Smooth muscle cell (in vitro differentiated cells): ENCODE data around the gene FGFRL1. TPM values are rescaled to one million over a fixed set of nuclear protein-coding genes. Genes with fewer than 3 reads are reported as not detected.

Source experiments
- DNase-seq: peaks from one replicate; lab custom pipeline; 2025; ENCODE audit not compliant: unreplicated experiment; lab: John Stamatoyannopoulos, UW
- H2AFZ ChIP-seq: fragments of 200-600 bp; sonication (generic); 2 replicates; pipeline ENCODE4 v1.6.0; 2016; ENCODE audit warnings: antibody characterized with exemption, low read depth, mild to moderate bottlenecking
- H3F3A ChIP-seq: fragments of 200-600 bp; sonication (generic); 2 replicates; pipeline ENCODE4 v1.6.0; 2017; ENCODE audit warnings: antibody characterized with exemption, low read depth
- H3K27ac ChIP-seq: fragments of 200-600 bp; sonication (generic); 2 replicates; pipeline ENCODE4 v1.5.1; 2016; ENCODE audit warnings: low read depth, mild to moderate bottlenecking
- H3K27me3 ChIP-seq: fragments of 200-600 bp; sonication (generic); 2 replicates; pipeline ENCODE4 v1.6.1; 2016; ENCODE audit warnings: low read depth, mild to moderate bottlenecking
- H3K36me3 ChIP-seq: fragments of 200-600 bp; sonication (generic); 2 replicates; pipeline ENCODE4 v1.5.1; 2016; ENCODE audit warnings: low read depth
- H3K4me1 ChIP-seq: fragments of 200-600 bp; sonication (generic); 2 replicates; pipeline ENCODE4 v1.5.1; 2016; ENCODE audit warnings: low read depth
- H3K4me2 ChIP-seq: fragments of 200-600 bp; sonication (generic); 2 replicates; pipeline ENCODE4 v1.6.0; 2016; ENCODE audit warnings: mild to moderate bottlenecking
- H3K4me3 ChIP-seq: fragments of 200-600 bp; sonication (generic); 2 replicates; pipeline ENCODE4 v1.5.1; 2016; ENCODE audit warnings: mild to moderate bottlenecking
- H3K79me2 ChIP-seq: fragments of 200-600 bp; sonication (generic); 2 replicates; pipeline ENCODE4 v1.6.0; 2016; ENCODE audit warnings: low read depth, mild to moderate bottlenecking
- H3K9ac ChIP-seq: fragments of 200-600 bp; sonication (generic); 2 replicates; pipeline ENCODE4 v1.6.0; 2016; ENCODE audit warnings: low read depth
- H3K9me3 ChIP-seq: fragments of 200-600 bp; sonication (generic); replicated peaks from 2 replicates; pipeline ENCODE4 v1.5.1; 2016; ENCODE audit warnings: low read depth
- H4K20me1 ChIP-seq: fragments of 200-600 bp; sonication (generic); 2 replicates; pipeline ENCODE4 v1.6.0; 2016; ENCODE audit warnings: low read depth
- CTCF ChIP-seq: fragments of 200-600 bp; sonication (generic); IDR thresholded peaks from 2 replicates; pipeline ENCODE4 v1.5.1; 2017; ENCODE audit warnings: borderline replicate concordance, mild to moderate bottlenecking, antibody characterized with exemption; ENCODE audit not compliant: insufficient read depth, poor library complexity, severe bottlenecking
- WGBS: methylation state at CpG from one replicate; pipeline ENCODE4 v1.1.7; 2016; ENCODE audit warnings: low lambda C conversion rate; 5-methylcytosine and 5-hydroxymethylcytosine counted together
- polyA plus RNA-seq: library from polyadenylated mRNA; unstranded; fragments of >200 nt; fragmentation: Nextera tagmentation; extraction: Ambion mirVana; gene quantifications from 2 replicates; pipeline ENCODE4 v1.2.1, GENCODE V29; 2016
- total RNA-seq: library from RNA; depleted of rRNA; stranded (reverse); fragments of >200 nt; gene quantifications from 2 replicates; pipeline ENCODE4 v1.2.3, GENCODE V29; 2014

Gene FGFRL1
- total and polyA plus RNA-seq, 2 experiments from 2014 or later = 16.1 to 30.7 TPM

GRCh38 chr4:1043162-1043561 lies 31.7 kb downstream of the FGFRL1 start:
- Histone ChIP-seq H3K79me2 (no peaks in the 10 kb centered on the region), H3F3A (no peaks in the 10 kb centered on the region), H3K36me3 (no peaks in the 10 kb centered on the region), H3K9me3 (no peaks in the 10 kb centered on the region), H3K4me2 (peak overlapping the region; percentile 74), H3K4me1 (peaks cover 21% of the 10 kb centered on the region), H3K27me3 (no peaks in the 10 kb centered on the region), H2AFZ (no peak overlapping the region), H3K9ac (no peak overlapping the region), H3K27ac (peak overlapping the region; percentile 29), H3K4me3 (no peak overlapping the region), H4K20me1 (no peaks in the 10 kb centered on the region)
- no peak for DNase-seq
- no peak for TF ChIP-seq CTCF
- 72% methylated on average over 7 of the region's 7 CpGs for WGBS

GRCh38 chr4:1043651-1044468 lies 32.4 kb downstream of the FGFRL1 start:
- Histone ChIP-seq H3F3A (no peaks in the 10 kb centered on the region), H3K79me2 (no peaks in the 10 kb centered on the region), H2AFZ (peak overlapping the region; percentile 31), H3K27ac (peak overlapping the region; percentile 92), H3K4me1 (peaks cover 21% of the 10 kb centered on the region), H3K4me2 (peak overlapping the region; percentile 81), H4K20me1 (no peaks in the 10 kb centered on the region), H3K4me3 (no peak overlapping the region), H3K9ac (peak overlapping the region; percentile 81), H3K9me3 (no peaks in the 10 kb centered on the region), H3K36me3 (no peaks in the 10 kb centered on the region), H3K27me3 (no peaks in the 10 kb centered on the region)
- DNase-seq = peak; percentile 91
- 26% methylated on average over 24 of the region's 36 CpGs for WGBS
- no peak for TF ChIP-seq CTCF

DNA sequence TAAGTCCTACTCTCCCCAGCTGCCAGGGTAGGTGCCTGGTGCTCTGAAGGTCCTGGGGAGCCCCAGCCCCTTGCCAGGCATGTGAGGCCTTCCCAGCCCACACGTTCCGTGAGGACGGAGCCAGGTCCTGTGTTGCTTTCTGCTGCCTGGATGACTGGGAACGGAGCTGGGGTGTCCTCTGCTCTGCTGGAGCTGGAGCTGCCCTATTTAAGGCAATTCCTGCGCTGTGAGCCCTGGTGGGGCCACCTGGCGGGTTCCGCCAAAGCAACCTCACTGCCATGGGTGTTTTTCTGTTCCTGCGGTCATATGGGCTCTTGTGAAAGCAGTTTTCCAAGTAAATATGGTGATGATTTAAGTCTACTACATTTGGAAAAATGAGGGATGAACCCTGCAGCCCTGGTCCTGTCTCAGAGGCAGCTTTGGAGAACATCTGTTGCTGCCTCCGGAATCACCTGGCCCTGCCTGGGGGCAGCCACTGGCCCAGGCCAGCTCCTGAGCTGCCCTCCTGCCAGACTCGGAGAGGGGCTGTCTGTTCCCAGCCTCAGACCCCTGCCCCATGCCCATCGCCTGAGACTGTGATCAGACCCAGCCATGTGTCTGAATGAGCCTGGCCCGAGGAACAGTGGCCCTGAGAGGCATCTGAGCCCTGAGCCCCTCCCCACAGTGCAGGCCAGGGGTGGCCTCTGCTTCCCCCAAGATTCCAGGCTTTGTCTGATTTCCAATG lies 33.2 kb downstream of the FGFRL1 start:
- Histone ChIP-seq H3K9ac (peak overlapping the region; percentile 81), H3K79me2 (no peaks in the 10 kb centered on the region), H3K36me3 (no peaks in the 10 kb centered on the region), H3F3A (no peaks in the 10 kb centered on the region), H3K4me2 (peak overlapping the region; percentile 81), H4K20me1 (no peaks in the 10 kb centered on the region), H3K27me3 (no peaks in the 10 kb centered on the region), H3K9me3 (no peaks in the 10 kb centered on the region), H3K4me3 (no peak overlapping the region), H2AFZ (peak overlapping the region; percentile 31), H3K4me1 (peaks cover 17% of the 10 kb centered on the region), H3K27ac (peak overlapping the region; percentile 92)
- no peak for DNase-seq
- WGBS = 79% methylated on average over 12 of the region's 12 CpGs
- TF ChIP-seq CTCF = no peak
